HG02943 (cell line): ENCODE data around the gene CNGA3.

ENCODE experiments used
- ATAC-seq: cut with Tn5 transposase; IDR thresholded peaks from one replicate; pipeline ENCODE4 v1.9.1; 2021; ENCODE audit warnings: mild to moderate bottlenecking, low read depth, moderate library complexity; ENCODE audit not compliant: unreplicated experiment

The CNGA3 gene

DNA sequence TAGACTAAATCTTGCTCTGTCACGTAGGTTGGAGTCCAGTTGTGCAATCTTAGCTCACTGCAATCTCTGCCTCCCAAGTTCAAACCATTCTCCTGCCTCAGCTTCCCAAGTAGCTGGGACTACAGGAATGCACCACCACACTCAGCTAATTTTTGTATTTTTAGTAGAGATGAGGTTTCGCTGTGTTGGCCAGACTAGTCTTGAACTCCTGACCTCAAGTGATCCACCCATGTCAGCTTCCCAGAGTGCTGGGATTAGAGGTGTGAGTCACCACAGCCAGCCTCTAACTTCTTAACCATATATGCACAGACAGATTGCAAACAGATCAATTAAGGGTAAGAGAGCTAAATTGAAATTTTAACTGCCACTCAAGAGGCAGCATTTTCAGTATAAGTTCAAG is 22.1 kb upstream of the CNGA3 start:
- no peak for ATAC-seq

DNA sequence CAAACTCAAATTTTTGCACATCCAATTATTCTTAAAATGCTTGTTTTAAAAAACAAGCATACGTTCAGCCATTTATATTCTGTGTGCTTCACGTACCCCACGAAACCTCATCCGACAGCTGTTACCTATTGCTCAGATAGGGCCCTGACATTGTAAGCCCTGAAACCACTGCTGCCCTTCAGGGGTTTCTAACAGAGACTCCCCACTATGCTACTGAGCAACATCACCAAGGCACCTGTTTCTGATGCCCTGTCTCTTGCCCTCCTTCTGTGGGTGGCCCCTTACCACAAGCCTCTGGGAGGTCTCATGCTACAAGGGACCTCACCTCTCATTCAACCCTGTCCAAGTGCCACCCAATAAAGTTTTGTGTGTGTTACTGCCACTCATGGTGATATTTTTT is 18.5 kb upstream of the CNGA3 start:
- ATAC-seq, result no peak

DNA sequence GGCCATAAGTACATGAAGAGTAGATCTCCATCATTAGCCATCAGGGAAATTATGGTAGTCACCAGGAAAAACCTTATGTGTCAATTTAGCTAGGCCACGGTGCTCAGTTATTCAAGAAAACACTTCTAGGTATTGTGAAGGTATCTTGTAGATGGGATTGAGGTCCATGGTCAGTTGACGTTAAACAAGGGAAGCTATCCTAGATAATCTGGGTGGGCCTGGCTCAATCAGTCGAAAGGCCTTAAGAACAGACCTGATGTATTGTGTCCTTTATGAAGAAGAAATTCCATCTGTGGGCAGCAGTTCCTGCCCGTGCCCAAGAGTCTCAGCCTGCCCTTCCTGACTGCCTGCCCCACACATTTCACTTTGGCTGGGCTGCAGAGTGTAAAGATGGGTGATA is 16.7 kb upstream of the CNGA3 start:
- ATAC-seq, result no peak

DNA sequence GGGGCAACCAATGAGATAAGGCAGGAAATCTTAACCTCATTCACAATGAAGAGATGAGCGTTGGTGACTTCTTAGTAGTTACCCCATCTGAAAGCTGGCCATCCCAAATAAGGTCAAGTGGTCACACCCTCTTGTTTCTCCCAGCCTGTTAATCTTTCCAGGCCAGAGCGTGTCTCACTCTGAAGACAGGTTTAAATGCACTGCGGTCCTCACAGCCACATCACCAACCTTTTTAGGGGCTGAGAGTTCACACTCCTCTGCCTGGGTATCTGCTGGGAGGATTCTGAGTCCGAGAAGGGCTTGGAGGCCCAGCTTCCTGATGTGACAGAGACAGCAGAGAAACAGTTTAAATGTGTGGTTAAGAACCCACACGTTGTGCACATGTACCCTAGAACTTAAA is 13.3 kb upstream of the CNGA3 start:
- no peak for ATAC-seq

- no peak for ATAC-seq
These were observed 12.3 kb upstream of the CNGA3 start for GRCh38 chr2:98333922-98334321.

- ATAC-seq, result no peak
These were observed 11.7 kb upstream of the CNGA3 start for GRCh38 chr2:98334439-98335078.

- no peak for ATAC-seq
These were observed 11.0 kb upstream of the CNGA3 start for GRCh38 chr2:98335271-98335670.

DNA sequence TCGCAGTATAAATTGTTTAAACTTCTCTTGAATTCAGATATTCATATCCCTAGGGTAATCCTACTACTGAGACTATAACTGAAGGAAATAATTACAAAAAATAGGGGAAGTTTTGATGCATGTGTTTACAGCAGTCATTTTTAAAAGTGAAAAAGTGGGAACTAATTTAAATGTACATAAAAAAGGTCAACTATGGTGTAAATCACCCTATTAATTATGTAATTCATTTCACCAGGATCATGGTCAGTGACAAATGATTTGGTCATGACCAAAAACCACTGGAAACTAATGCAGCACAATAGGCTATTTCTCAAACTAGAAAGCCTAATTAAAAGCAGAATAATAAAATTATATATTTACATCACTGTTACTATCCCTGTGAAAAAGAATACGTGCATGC is 5.0 kb upstream of the CNGA3 start:
- no peak for ATAC-seq

DNA sequence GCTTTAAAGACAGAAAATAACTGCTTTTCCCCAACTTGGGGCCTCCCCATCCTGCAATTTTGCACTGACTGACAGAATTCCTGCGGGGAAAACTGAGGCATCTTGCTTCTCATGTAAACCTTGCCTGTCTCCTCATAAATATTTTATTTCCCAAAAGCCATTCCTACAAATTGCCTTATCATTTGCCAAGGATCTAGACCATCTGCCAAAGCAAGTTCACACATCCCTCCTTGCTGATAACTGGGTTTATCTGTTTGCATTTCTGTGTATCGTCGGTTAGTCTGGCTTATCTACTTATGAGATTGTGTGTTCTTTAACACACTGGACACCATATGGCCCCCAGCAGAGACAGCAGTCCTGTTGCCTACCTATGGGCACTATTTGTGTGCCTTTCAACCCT is 3.0 kb upstream of the CNGA3 start:
- no peak for ATAC-seq

GRCh38 chr2:98347298-98348065 is 1.2 kb downstream of the CNGA3 start:
- ATAC-seq, result no peak

DNA sequence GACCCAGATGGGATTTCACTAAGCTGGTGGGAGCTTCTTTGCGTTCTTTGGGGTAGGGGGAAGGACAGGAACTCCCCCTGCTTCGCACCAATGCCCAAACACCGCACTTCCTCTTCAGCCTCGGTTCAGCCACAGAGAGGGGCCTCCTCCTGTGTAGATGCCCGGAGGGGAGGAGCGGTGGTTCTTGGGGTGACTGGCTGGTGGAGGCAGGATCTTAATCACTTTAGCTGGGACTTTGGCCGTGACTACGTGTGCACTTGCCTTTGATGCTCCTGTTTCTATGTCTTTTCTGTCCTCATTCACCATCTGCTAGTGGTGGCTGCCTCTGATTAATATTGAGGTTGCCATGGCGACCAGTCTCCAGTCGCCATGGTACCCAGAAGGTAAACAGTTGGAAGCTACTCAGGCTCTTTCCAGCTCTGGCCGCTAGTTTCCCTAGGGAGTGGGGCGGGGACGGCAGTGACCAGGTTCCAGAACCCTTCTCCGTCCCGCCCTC is 1.9 kb downstream of the CNGA3 start:
- no peak for ATAC-seq

DNA sequence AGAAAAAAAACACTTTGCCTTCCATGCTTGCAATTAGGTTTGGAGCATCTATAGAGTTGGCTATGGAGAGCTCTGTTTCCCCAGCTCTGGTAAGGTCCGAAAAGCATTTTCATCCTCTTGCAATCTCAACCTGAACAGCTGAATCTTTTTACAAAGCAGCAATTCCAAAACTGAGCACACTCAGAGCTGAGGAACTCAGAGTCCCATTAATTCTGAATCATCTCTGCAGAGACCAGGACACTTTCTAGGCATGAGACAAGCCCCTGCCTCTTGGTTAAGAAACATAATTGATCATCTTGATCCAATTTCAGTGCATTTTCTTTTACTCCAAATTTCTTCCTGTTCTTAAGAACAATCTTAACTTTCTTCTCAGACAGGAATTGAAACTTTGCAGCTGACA is 4.2 kb downstream of the CNGA3 start:
- ATAC-seq, result no peak

DNA sequence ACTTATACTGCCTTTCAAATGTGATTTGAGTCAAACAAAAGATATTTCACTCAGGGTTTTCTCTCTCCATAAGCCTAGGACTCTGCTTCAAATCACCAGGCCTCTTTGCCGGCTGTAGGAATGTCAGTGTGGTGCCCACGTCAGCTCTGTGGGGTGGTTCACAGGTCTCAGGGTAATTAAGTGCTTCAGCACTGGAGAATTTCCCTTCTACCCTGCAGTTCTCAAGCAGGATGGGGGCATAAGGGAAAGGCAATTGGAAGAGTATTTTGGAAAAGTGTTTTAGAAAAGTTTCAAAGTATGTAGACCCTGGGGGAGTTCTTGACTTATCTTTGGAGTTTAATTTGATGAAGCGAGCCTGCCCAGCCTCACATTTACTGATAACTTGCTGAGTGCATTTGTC is 9.6 kb downstream of the CNGA3 start:
- no peak for ATAC-seq

DNA sequence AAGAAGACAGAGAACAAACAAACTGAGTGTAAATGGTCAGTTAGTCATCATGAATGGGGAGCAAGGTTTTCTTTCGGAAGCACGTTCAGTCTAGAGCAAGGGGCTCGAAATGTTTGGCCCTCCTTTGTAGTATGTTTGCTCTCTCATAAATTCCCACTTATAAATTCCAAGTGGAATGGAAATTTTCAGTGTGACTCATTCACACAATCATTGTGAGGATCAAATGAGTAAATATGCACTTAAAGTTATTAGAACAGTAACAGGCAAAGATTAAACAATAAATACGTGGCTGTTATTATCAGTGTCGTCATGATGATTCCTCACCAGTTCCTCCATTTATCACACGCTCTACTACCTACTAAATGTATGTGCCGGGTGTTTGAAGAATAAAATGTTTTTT is 10.5 kb downstream of the CNGA3 start:
- ATAC-seq, result no peak

- no peak for ATAC-seq
These were observed 11.6 kb downstream of the CNGA3 start for GRCh38 chr2:98357849-98358248.

GRCh38 chr2:98359986-98360385 is 13.7 kb downstream of the CNGA3 start:
- ATAC-seq, result no peak

DNA sequence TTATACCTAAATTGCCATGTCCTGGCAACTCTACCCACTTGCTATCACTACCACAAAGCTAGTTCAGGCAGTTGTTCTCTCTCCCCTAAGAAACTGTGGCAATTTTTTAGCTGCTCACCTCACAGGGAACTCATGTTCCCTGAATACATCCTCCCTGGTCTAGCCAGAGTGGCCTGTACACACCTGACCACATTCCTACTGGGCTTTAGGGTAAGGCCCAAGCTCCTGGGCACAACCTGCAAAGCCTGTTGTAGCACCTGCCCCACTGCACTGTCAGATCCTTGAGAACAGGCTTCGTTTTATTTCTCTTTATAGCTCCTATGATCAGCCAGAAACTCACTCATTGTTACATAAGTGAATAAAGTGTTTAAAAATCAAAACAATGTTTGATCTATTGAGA is 21.5 kb downstream of the CNGA3 start:
- no peak for ATAC-seq

GRCh38 chr2:98369710-98370239 is 23.5 kb downstream of the CNGA3 start:
- ATAC-seq, result no peak

DNA sequence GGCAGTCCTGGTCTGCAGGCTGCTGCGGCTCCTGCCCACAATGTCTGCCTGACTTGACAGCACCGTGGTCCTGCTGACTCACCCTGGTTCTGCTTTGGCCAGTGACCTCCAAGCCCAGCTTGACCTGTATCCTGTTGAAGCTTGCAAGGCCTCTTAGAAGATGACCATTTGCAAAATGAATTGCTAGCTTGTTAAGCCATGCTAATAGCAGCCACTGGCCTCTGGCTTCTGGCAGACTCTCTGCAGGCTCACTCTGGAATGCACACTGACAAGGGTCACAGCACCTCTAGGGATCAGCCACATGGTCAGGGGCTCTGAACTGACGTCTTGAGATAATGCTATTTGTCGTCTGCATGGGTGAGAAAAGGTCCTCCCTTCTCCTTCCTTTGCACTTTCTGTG is 25.9 kb downstream of the CNGA3 start:
- ATAC-seq, result no peak

DNA sequence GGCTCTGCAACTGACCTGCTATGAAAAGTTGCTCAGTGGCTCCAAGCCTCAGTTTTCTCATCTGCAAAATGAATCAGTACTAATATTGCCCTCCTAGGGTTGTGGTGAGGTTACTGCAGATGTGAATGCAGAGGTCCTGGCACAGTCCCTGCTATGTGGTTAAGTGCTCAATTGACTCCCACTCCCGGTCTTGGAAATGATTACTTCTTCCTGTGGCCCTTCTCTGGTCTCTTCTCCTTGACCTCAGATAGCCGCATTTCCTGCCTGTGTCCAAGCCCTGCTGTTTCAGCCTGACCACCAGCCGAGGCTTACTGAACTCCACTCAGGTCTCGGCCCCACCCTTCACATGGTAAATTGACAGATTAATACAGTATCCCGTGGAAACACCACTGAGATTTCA is 26.3 kb downstream of the CNGA3 start:
- no peak for ATAC-seq

GRCh38 chr2:98374286-98374685 is 28.0 kb downstream of the CNGA3 start:
- no peak for ATAC-seq

GRCh38 chr2:98374958-98375570 is 28.8 kb downstream of the CNGA3 start:
- no peak for ATAC-seq
